ENCODE results near the gene RAB24. TPM values are rescaled to one million over a fixed set of nuclear protein-coding genes. Genes with fewer than 3 reads are reported as not detected.

Gene RAB24
- total RNA-seq, 6 experiments from 2014 or later = 23.3 to 31.4 (median 26.4) TPM

DNA sequence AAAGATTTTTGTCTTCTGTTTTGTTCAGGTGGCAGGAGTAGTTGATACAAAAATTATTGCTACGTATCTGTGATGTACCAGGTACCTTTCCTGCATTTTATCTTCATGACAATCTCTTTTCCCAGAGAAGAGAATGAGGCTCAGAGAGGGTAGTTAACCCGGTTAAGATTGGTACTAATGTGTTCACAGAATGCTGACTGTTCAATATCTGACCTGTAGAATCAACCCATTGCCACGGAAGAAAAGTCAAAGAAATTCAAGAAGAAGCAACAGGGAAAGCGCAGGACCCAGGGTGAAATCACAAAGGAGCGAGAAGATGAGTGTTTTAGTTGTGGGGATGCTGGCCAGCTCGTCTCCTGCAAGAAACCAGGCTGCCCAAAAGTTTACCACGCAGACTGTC lies 11.8 kb downstream of the RAB24 start:
- H3K27ac Mint-ChIP-seq = no peak overlapping the region

GRCh38 chr5:177290816-177291596 lies 12.5 kb downstream of the RAB24 start:
- TF ChIP-seq, protein P1, sequence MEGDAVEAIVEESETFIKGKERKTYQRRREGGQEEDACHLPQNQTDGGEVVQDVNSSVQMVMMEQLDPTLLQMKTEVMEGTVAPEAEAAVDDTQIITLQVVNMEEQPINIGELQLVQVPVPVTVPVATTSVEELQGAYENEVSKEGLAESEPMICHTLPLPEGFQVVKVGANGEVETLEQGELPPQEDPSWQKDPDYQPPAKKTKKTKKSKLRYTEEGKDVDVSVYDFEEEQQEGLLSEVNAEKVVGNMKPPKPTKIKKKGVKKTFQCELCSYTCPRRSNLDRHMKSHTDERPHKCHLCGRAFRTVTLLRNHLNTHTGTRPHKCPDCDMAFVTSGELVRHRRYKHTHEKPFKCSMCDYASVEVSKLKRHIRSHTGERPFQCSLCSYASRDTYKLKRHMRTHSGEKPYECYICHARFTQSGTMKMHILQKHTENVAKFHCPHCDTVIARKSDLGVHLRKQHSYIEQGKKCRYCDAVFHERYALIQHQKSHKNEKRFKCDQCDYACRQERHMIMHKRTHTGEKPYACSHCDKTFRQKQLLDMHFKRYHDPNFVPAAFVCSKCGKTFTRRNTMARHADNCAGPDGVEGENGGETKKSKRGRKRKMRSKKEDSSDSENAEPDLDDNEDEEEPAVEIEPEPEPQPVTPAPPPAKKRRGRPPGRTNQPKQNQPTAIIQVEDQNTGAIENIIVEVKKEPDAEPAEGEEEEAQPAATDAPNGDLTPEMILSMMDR (IDR thresholded peaks at IDR 0.05) = no peak
- Mint-ChIP-seq H3K4me3 (no peak overlapping the region), H3K27me3 (ENCODE audit: insufficient read depth) (no peaks in the 10 kb centered on the region; the same call in 1 of the 2 replicates), H3K27ac (no peak overlapping the region), H3K9me3 (no peaks in the 10 kb centered on the region), H3K36me3 (ENCODE audit: low read depth) (peaks cover 5% of the 10 kb centered on the region; the same call in 1 of the 2 replicates), H3K4me1 (ENCODE audit: low read depth) (no peaks in the 10 kb centered on the region)
- DNase-seq = no peak

More for the DNA sequence above, 11.8 kb downstream of the RAB24 start:
- Mint-ChIP-seq H3K4me1 (ENCODE audit: low read depth) (no peaks in the 10 kb centered on the region), H3K36me3 (ENCODE audit: low read depth) (peaks cover 5% of the 10 kb centered on the region; the same call in 1 of the 2 replicates), H3K27me3 (ENCODE audit: insufficient read depth) (no peaks in the 10 kb centered on the region; the same call in 1 of the 2 replicates), H3K4me3 (no peak overlapping the region), H3K9me3 (no peaks in the 10 kb centered on the region)
- DNase-seq = no peak
- TF ChIP-seq, protein P1 (IDR thresholded peaks at IDR 0.05) = no peak

GRCh38 chr5:177288191-177288590 lies 15.3 kb downstream of the RAB24 start:
- DNase-seq = no peak
- peaks cover 11% of the 10 kb centered on the region for H3K36me3 Mint-ChIP-seq (ENCODE audit: low read depth)
- no peaks in the 10 kb centered on the region for H3K9me3 Mint-ChIP-seq
- TF ChIP-seq, protein P1 (IDR thresholded peaks at IDR 0.05) = no peak
- no peak overlapping the region for H3K4me3 Mint-ChIP-seq
- no peak overlapping the region for H3K27ac Mint-ChIP-seq
- H3K4me1 Mint-ChIP-seq (ENCODE audit: low read depth) = no peaks in the 10 kb centered on the region
- H3K27me3 Mint-ChIP-seq (ENCODE audit: insufficient read depth) = no peaks in the 10 kb centered on the region; the same call in 1 of the 2 replicates

DNA sequence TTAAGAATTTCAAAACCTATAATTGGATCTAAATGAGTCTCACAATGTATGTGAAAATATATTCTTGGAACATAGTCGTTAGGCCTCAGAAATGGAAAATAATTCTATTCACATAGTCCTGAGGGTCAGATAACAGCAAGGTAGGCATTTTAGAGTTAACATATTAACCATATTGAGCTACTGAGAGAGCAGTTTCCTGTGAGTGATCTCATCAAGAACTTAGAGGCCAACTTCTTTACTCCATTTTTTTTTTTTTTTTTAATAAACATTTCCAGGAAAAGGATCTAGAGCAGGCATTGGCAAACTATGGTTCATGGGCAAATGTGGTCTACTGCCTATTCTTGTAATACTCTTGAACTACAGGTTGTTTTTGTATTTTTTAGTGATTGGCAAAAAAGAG lies 26.6 kb downstream of the RAB24 start:
- peaks cover 47% of the 10 kb centered on the region for H3K36me3 Mint-ChIP-seq (ENCODE audit: low read depth)
- H3K27me3 Mint-ChIP-seq (ENCODE audit: insufficient read depth) = peaks cover 1% of the 10 kb centered on the region
- H3K4me1 Mint-ChIP-seq (ENCODE audit: low read depth) = peaks cover 9% of the 10 kb centered on the region
- no peak overlapping the region for H3K4me3 Mint-ChIP-seq
- TF ChIP-seq, protein P1 (IDR thresholded peaks at IDR 0.05) = no peak
- no peak overlapping the region for H3K27ac Mint-ChIP-seq
- no peak for DNase-seq
- H3K9me3 Mint-ChIP-seq = no peaks in the 10 kb centered on the region

DNA sequence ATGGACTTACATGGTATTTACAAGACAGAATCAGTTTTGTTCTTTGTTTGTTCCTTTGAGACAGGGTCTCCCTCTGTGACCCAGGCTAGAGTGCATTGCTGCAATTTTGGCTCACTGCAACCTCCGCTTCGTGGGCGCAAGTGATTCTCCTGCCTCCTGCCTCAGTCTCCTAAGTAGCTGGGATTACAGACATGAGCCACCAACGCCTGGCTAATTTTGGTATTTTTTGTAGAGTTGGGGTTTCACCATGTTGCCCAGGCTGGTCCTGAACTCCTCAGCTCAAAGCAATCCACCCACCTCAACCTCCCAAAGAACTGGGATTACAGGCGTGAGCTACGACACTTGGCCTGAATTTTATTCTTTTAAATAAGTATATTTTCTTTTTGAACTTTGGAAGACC lies 27.6 kb downstream of the RAB24 start:
- H3K36me3 Mint-ChIP-seq (ENCODE audit: low read depth) = peaks cover 45% of the 10 kb centered on the region
- TF ChIP-seq, protein P1 (IDR thresholded peaks at IDR 0.05) = no peak
- H3K4me3 Mint-ChIP-seq = no peak overlapping the region
- H3K4me1 Mint-ChIP-seq (ENCODE audit: low read depth) = peaks cover 17% of the 10 kb centered on the region
- no peaks in the 10 kb centered on the region for H3K9me3 Mint-ChIP-seq
- DNase-seq = no peak
- no peaks in the 10 kb centered on the region; the same call in 1 of the 2 replicates for H3K27me3 Mint-ChIP-seq (ENCODE audit: insufficient read depth)
- no peak overlapping the region for H3K27ac Mint-ChIP-seq
